HT1080 (cell line): ENCODE results near the gene GVQW3. TPM values are rescaled to one million over a fixed set of nuclear protein-coding genes. Genes with fewer than 3 reads are reported as not detected.

Experiments
- DNase-seq: peaks from one replicate; pipeline ENCODE4 v3.0.0-alpha.2; 2015; ENCODE audit warnings: low read depth
- small RNA-seq: library from RNA; depleted of rRNA; stranded (forward); fragments of <200 nt; gene quantifications from one replicate; pipeline ENCODE3, GENCODE V24; 2014
- total RNA-seq: library from RNA; depleted of rRNA; stranded (reverse); fragments of >200 nt; shearing (Covaris generic); gene quantifications from 2 replicates; pipeline ENCODE4 v1.2.3, GENCODE V29; 2014; rRNA removed

The GVQW3 gene
- total RNA-seq, 1 experiment from 2014 or later, result 1.1 TPM

GRCh38 chr11:76445121-76446084, 64.3 kb downstream of the GVQW3 start:
- DNase-seq, result peak; percentile 97

- DNase-seq, result no peak
Measured at GRCh38 chr11:76448506-76448905, 67.4 kb downstream of the GVQW3 start.

GRCh38 chr11:76453248-76453647, 72.1 kb downstream of the GVQW3 start:
- no peak for DNase-seq

GRCh38 chr11:76455331-76455730, 74.2 kb downstream of the GVQW3 start:
- DNase-seq, result no peak

- DNase-seq, result no peak
Measured at GRCh38 chr11:76455931-76456330, 74.8 kb downstream of the GVQW3 start.

GRCh38 chr11:76456571-76456970, 75.4 kb downstream of the GVQW3 start:
- no peak for DNase-seq

Small RNA genes lying within 50 kb of the gene (small RNA-seq; reads per million reads assigned to genes)
- not detected for gene RF00019

Other genes with a start within 250 kb of the GVQW3 start
- gene WNT11, start 174.8 kb upstream of the GVQW3 start, total RNA-seq, result not detected in 2 replicates
- 55.7 and 67.4 TPM in 2 replicates for gene THAP12, start 191 bp upstream of the GVQW3 start, total RNA-seq
- 10.0 and 16.4 TPM in 2 replicates for gene EMSY, start 63.7 kb downstream of the GVQW3 start, total RNA-seq